Endothelial cell of hepatic sinusoid (primary cell): ENCODE results near the gene MFSD6.
"Not testable (repeated sequence)": the region's sequence is repeated elsewhere in the genome, so short reads cannot be mapped to it uniquely, and the experiment has no call there.

ENCODE experiments used
- in situ Hi-C: cut with HindIII; loops from 2 replicates; pipeline ENCODE4 v1.10.0; 2017; ENCODE audit warnings: low sequenced_read_pairs

The MFSD6 gene

GRCh38 chr2:190490502-190490901 is 82.3 kb downstream of the MFSD6 start:
- in situ Hi-C loops = no loop called here

- in situ Hi-C loops = no loop called here
Measured at GRCh38 chr2:190493095-190493494, 84.9 kb downstream of the MFSD6 start.

- in situ Hi-C loops = not testable (repeated sequence)
Measured at GRCh38 chr2:190494600-190495227, 86.6 kb downstream of the MFSD6 start.

- in situ Hi-C loops = no loop called here
Measured at GRCh38 chr2:190497428-190497827, 89.3 kb downstream of the MFSD6 start.

- in situ Hi-C loops = no loop called here
Measured at GRCh38 chr2:190499273-190499672, 91.1 kb downstream of the MFSD6 start.

- in situ Hi-C loops = no loop called here
Measured at GRCh38 chr2:190500054-190500502, 91.9 kb downstream of the MFSD6 start.

GRCh38 chr2:190501231-190501630 is 93.1 kb downstream of the MFSD6 start:
- in situ Hi-C loops = no loop called here

GRCh38 chr2:190501702-190502407 is 93.7 kb downstream of the MFSD6 start:
- in situ Hi-C loops = no loop called here

GRCh38 chr2:190503088-190503487 is 94.9 kb downstream of the MFSD6 start:
- in situ Hi-C loops = no loop called here

- in situ Hi-C loops = no loop called here
Measured at GRCh38 chr2:190504912-190505311, 96.8 kb downstream of the MFSD6 start.

- in situ Hi-C loops = no loop called here
Measured at GRCh38 chr2:190505696-190506095, 97.5 kb downstream of the MFSD6 start.

GRCh38 chr2:190506666-190507065 is 98.5 kb downstream of the MFSD6 start:
- in situ Hi-C loops = no loop called here

- in situ Hi-C loops = no loop called here
Measured at GRCh38 chr2:190507135-190507534, 99.0 kb downstream of the MFSD6 start.

- in situ Hi-C loops = not testable (repeated sequence)
Measured at GRCh38 chr2:190509895-190510294, 101.7 kb downstream of the MFSD6 start.

GRCh38 chr2:190511104-190511503 is 102.9 kb downstream of the MFSD6 start:
- in situ Hi-C loops = no loop called here

- in situ Hi-C loops = no loop called here
Measured at GRCh38 chr2:190512539-190513095, 104.5 kb downstream of the MFSD6 start.

GRCh38 chr2:190513877-190514276 is 105.7 kb downstream of the MFSD6 start:
- in situ Hi-C loops = no loop called here

GRCh38 chr2:190514676-190515075 is 106.5 kb downstream of the MFSD6 start:
- in situ Hi-C loops = no loop called here

- in situ Hi-C loops = no loop called here
Measured at GRCh38 chr2:190515687-190516086, 107.5 kb downstream of the MFSD6 start.

GRCh38 chr2:190517468-190517867 is 109.3 kb downstream of the MFSD6 start:
- in situ Hi-C loops = no loop called here

- in situ Hi-C loops = no loop called here
Measured at GRCh38 chr2:190519975-190520767, 112.0 kb downstream of the MFSD6 start.
